ENCODE data around the gene ASPDH. TPM values are rescaled to one million over a fixed set of nuclear protein-coding genes. Genes with fewer than 3 reads are reported as not detected.

ASPDH gene
- total RNA-seq, 1 experiment from 2014 or later: not detected

- TF ChIP-seq TCF7L2 (IDR thresholded peaks at IDR 0.05; ENCODE audit: low read depth, low read length) (no peak), SIN3A (IDR thresholded peaks at IDR 0.05; ENCODE audit: borderline replicate concordance, insufficient read depth, low read depth, low read length) (no peak)
- Histone ChIP-seq H3K36me3 (ENCODE audit: control insufficient read depth, insufficient read depth, low read length) (no peaks in the 10 kb centered on the region), H3K27ac (ENCODE audit: low read length) (no peak overlapping the region), H3K9me3 (ENCODE audit: control insufficient read depth, insufficient read depth, low read depth, low read length) (no peaks in the 10 kb centered on the region), H3K4me1 (ENCODE audit: control insufficient read depth, insufficient read depth, low read length) (no peaks in the 10 kb centered on the region), H3K27me3 (ENCODE audit: control insufficient read depth, insufficient read depth, low read length) (no peaks in the 10 kb centered on the region), H3K4me3 (ENCODE audit: low read depth in 2 of 2, low read length in 2 of 2) (no peak overlapping the region)
- ChIA-PET CTCF (no interaction called here), POLR2A (no interaction called here)
- no TSS peak for BruUV-seq (replicated peaks)
- intact Hi-C loops (cut with micrococcal nuclease; ENCODE audit: unreplicated experiment) (no loop called here), in situ Hi-C loops (cut with HindIII; ENCODE audit: low pct_unique_long_range_greater_than_20kb, low sequenced_read_pairs) (no loop called here)
- DNase-seq (ENCODE audit: low read depth, low spot score) (no peak), ATAC-seq (no peak)
Observed at GRCh38 chr19:50522881-50523280, 9.2 kb upstream of the ASPDH start.

- Histone ChIP-seq H3K9me3 (ENCODE audit: control insufficient read depth, insufficient read depth, low read depth, low read length) (no peaks in the 10 kb centered on the region), H3K27ac (ENCODE audit: low read length) (no peak overlapping the region), H3K27me3 (ENCODE audit: control insufficient read depth, insufficient read depth, low read length) (no peaks in the 10 kb centered on the region), H3K4me1 (ENCODE audit: control insufficient read depth, insufficient read depth, low read length) (no peaks in the 10 kb centered on the region), H3K36me3 (ENCODE audit: control insufficient read depth, insufficient read depth, low read length) (no peaks in the 10 kb centered on the region), H3K4me3 (ENCODE audit: low read depth in 2 of 2, low read length in 2 of 2) (no peak overlapping the region)
- no peak for DNase-seq (ENCODE audit: low read depth, low spot score)
- CTCF ChIA-PET: no interaction called here
- in situ Hi-C loops (cut with HindIII; ENCODE audit: low pct_unique_long_range_greater_than_20kb, low sequenced_read_pairs) (no loop called here), intact Hi-C loops (cut with micrococcal nuclease; ENCODE audit: unreplicated experiment) (no loop called here)
- no peak for TF ChIP-seq CTCF (IDR thresholded peaks at IDR 0.05)
- no peak for TF ChIP-seq TCF7L2 (IDR thresholded peaks at IDR 0.05; ENCODE audit: low read depth, low read length)
- TF ChIP-seq SIN3A (IDR thresholded peaks at IDR 0.05; ENCODE audit: borderline replicate concordance, insufficient read depth, low read depth, low read length): no peak
- no peak for TF ChIP-seq POLR2AphosphoS5 (IDR thresholded peaks at IDR 0.05; ENCODE audit: low read depth, low read length)
- no peak for TF ChIP-seq REST (IDR thresholded peaks at IDR 0.05; ENCODE audit: insufficient read depth in 1 of 2, low read depth in 2 of 2, low read length in 1 of 2)
- ATAC-seq: no peak
- POLR2A ChIA-PET: no interaction called here
- no TSS peak for BruUV-seq (replicated peaks)
Observed at GRCh38 chr19:50520822-50521465, 7.2 kb upstream of the ASPDH start.

- H3K36me3 ChIP-seq (ENCODE audit: control insufficient read depth, insufficient read depth, low read length): no peaks in the 10 kb centered on the region
- DNase-seq (ENCODE audit: low read depth, low spot score): no peak
- H3K9me3 ChIP-seq (ENCODE audit: control insufficient read depth, insufficient read depth, low read depth, low read length): no peaks in the 10 kb centered on the region
- TF ChIP-seq SIN3A (IDR thresholded peaks at IDR 0.05; ENCODE audit: borderline replicate concordance, insufficient read depth, low read depth, low read length): no peak
- no peak for TF ChIP-seq CTCF (IDR thresholded peaks at IDR 0.05)
- TF ChIP-seq REST (IDR thresholded peaks at IDR 0.05; ENCODE audit: insufficient read depth in 1 of 2, low read depth in 2 of 2, low read length in 1 of 2): no peak
- H3K27me3 ChIP-seq (ENCODE audit: control insufficient read depth, insufficient read depth, low read length): no peaks in the 10 kb centered on the region
- ChIA-PET CTCF (interaction anchor here (0.5 to 0.7 kb wide), 3 partner anchors 18 to 162 kb away, joined by 3 read pairs; no protein-coding TSS in a partner anchor), POLR2A (no interaction called here)
- no peak for ATAC-seq
- intact Hi-C loops (cut with micrococcal nuclease; ENCODE audit: unreplicated experiment): no loop called here
- in situ Hi-C loops (cut with HindIII; ENCODE audit: low pct_unique_long_range_greater_than_20kb, low sequenced_read_pairs): no loop called here
- H3K4me1 ChIP-seq (ENCODE audit: control insufficient read depth, insufficient read depth, low read length): no peaks in the 10 kb centered on the region
- H3K4me3 ChIP-seq (ENCODE audit: low read depth in 2 of 2, low read length in 2 of 2): no peak overlapping the region
- no peak overlapping the region for H3K27ac ChIP-seq (ENCODE audit: low read length)
- BruUV-seq (replicated peaks): no TSS peak
Observed at GRCh38 chr19:50519006-50519575, 5.4 kb upstream of the ASPDH start.

All from Panc1 (cell line).